Duodenal mucosa (tissue), 2 donors: ENCODE data around the gene WDR45B.
A peak's percentile ranks its signal among the peaks of the same experiment; 100 is the strongest.
"Not testable (repeated sequence)": the region's sequence is repeated elsewhere in the genome, so short reads cannot be mapped to it uniquely, and the experiment has no call there.

Source experiments
- H3K27ac ChIP-seq: one replicate; pipeline ENCODE4 v1.7.0; 2013; ENCODE audit warnings: low read depth, low read length
- H3K27me3 ChIP-seq, 2 donors: one replicate each; pipeline ENCODE4 v1.7.0; 2013; ENCODE audit warnings: low read length in 2 of 2, control low read depth in 1 of 2; ENCODE audit not compliant: insufficient read depth in 2 of 2, control insufficient read depth in 1 of 2
- H3K36me3 ChIP-seq, 2 donors: one replicate each; pipeline ENCODE4 v1.7.0; 2013; ENCODE audit warnings: low read length in 2 of 2, control low read depth in 1 of 2; ENCODE audit not compliant: insufficient read depth in 2 of 2, control insufficient read depth in 1 of 2
- H3K4me1 ChIP-seq, 2 donors: one replicate each; pipeline ENCODE4 v1.7.0; 2013; ENCODE audit warnings: low read length in 2 of 2, control low read depth in 1 of 2; ENCODE audit not compliant: insufficient read depth in 2 of 2, control insufficient read depth in 1 of 2
- H3K4me3 ChIP-seq, 2 donors: one replicate each; pipeline ENCODE4 v1.7.0; 2013; ENCODE audit warnings: low read length in 2 of 2, low read depth in 1 of 2
- H3K9ac ChIP-seq, 2 donors: one replicate each; pipeline ENCODE4 v1.7.0; 2013; ENCODE audit warnings: low read length in 2 of 2, low read depth in 1 of 2
- H3K9me3 ChIP-seq, 2 donors: one replicate each; pipeline ENCODE4 v1.7.0; 2013; ENCODE audit warnings: low read length in 2 of 2, control low read depth in 1 of 2; ENCODE audit not compliant: control insufficient read depth in 1 of 2

The WDR45B gene

GRCh38 chr17:82658796-82659452 is 10.7 kb upstream of the WDR45B start:
- H3K4me3 ChIP-seq = no peak overlapping the region
- no peaks in the 10 kb centered on the region for H3K9me3 ChIP-seq
- peaks cover 11 to 13% of the 10 kb centered on the region in 2 donors for H3K4me1 ChIP-seq
- H3K27me3 ChIP-seq = no peaks in the 10 kb centered on the region
- H3K27ac ChIP-seq = no peak overlapping the region
- H3K9ac ChIP-seq = no peak overlapping the region
- H3K36me3 ChIP-seq = peaks cover 15 to 37% of the 10 kb centered on the region in 2 donors

- peaks cover 15 to 37% of the 10 kb centered on the region in 2 donors for H3K36me3 ChIP-seq
- no peaks in the 10 kb centered on the region for H3K27me3 ChIP-seq
- H3K9me3 ChIP-seq = no peaks in the 10 kb centered on the region
- no peak overlapping the region for H3K9ac ChIP-seq
- no peak overlapping the region for H3K27ac ChIP-seq
- H3K4me1 ChIP-seq = peaks cover 17 to 19% of the 10 kb centered on the region in 2 donors
- H3K4me3 ChIP-seq = no peak overlapping the region
These were observed 10.1 kb upstream of the WDR45B start for GRCh38 chr17:82658331-82658730.

- H3K4me3 ChIP-seq = no peak overlapping the region
- no peak overlapping the region for H3K9ac ChIP-seq
- H3K27ac ChIP-seq = no peak overlapping the region
- H3K36me3 ChIP-seq = peaks cover 15 to 37% of the 10 kb centered on the region in 2 donors
- peaks cover 17 to 20% of the 10 kb centered on the region in 2 donors for H3K4me1 ChIP-seq
- no peaks in the 10 kb centered on the region for H3K9me3 ChIP-seq
- no peaks in the 10 kb centered on the region for H3K27me3 ChIP-seq
These were observed 9.7 kb upstream of the WDR45B start for GRCh38 chr17:82657926-82658325.

- Histone ChIP-seq H3K9ac (no peak overlapping the region), H3K9me3 (no peaks in the 10 kb centered on the region), H3K4me1 (peaks cover 17 to 20% of the 10 kb centered on the region in 2 donors), H3K36me3 (peaks cover 15 to 32% of the 10 kb centered on the region in 2 donors), H3K27ac (no peak overlapping the region), H3K4me3 (no peak overlapping the region), H3K27me3 (no peaks in the 10 kb centered on the region)
These were observed 8.0 kb upstream of the WDR45B start for GRCh38 chr17:82656266-82656665.

- H3K4me1 ChIP-seq = peaks cover 17 to 20% of the 10 kb centered on the region in 2 donors
- H3K9ac ChIP-seq = peak overlapping the region in 1 of 2 donors; percentile 54
- H3K4me3 ChIP-seq = peak overlapping the region; percentile 53 to 55
- peak overlapping the region; percentile 43 for H3K27ac ChIP-seq
- H3K36me3 ChIP-seq = peaks cover 11 to 29% of the 10 kb centered on the region in 2 donors
- no peaks in the 10 kb centered on the region for H3K27me3 ChIP-seq
- no peaks in the 10 kb centered on the region for H3K9me3 ChIP-seq
These were observed 7.3 kb upstream of the WDR45B start for GRCh38 chr17:82655523-82655922.

- Histone ChIP-seq H3K4me3 (peak overlapping the region; percentile 53 to 55), H3K27ac (peak overlapping the region; percentile 43), H3K4me1 (peaks cover 17 to 20% of the 10 kb centered on the region in 2 donors), H3K36me3 (peaks cover 7 to 24% of the 10 kb centered on the region in 2 donors), H3K9ac (peak overlapping the region in 1 of 2 donors; percentile 54), H3K9me3 (no peaks in the 10 kb centered on the region), H3K27me3 (no peaks in the 10 kb centered on the region)
These were observed 6.8 kb upstream of the WDR45B start for GRCh38 chr17:82655038-82655479.

GRCh38 chr17:82654611-82655010 is 6.4 kb upstream of the WDR45B start:
- H3K9me3 ChIP-seq, H3K27me3 ChIP-seq, H3K4me3 ChIP-seq: not testable (repeated sequence)
- Histone ChIP-seq H3K9ac (peak overlapping the region in 1 of 2 donors; percentile 54), H3K4me1 (peaks cover 17 to 20% of the 10 kb centered on the region in 2 donors), H3K27ac (peak overlapping the region; percentile 43), H3K36me3 (peaks cover 5 to 20% of the 10 kb centered on the region in 2 donors)

- no peak overlapping the region for H3K4me3 ChIP-seq
- H3K27ac ChIP-seq = no peak overlapping the region
- no peaks in the 10 kb centered on the region for H3K9me3 ChIP-seq
- H3K9ac ChIP-seq = peak overlapping the region in 1 of 2 donors; percentile 54
- H3K27me3 ChIP-seq = no peaks in the 10 kb centered on the region
- H3K36me3 ChIP-seq = peaks cover 5 to 14% of the 10 kb centered on the region in 2 donors
- peaks cover 19 to 20% of the 10 kb centered on the region in 2 donors for H3K4me1 ChIP-seq
These were observed 5.6 kb upstream of the WDR45B start for GRCh38 chr17:82653651-82654528.

GRCh38 chr17:82650723-82651122 is 2.5 kb upstream of the WDR45B start:
- Histone ChIP-seq H3K9me3 (no peaks in the 10 kb centered on the region), H3K27me3 (no peaks in the 10 kb centered on the region), H3K36me3 (no peaks in the 10 kb centered on the region), H3K27ac (no peak overlapping the region), H3K4me1 (peaks cover 25 to 33% of the 10 kb centered on the region in 2 donors), H3K4me3 (no peak overlapping the region), H3K9ac (no peak overlapping the region)
